Erythroblast (primary cell): Measurements from ENCODE around the gene PAEP.

ENCODE experiments used
- GATA1 ChIP-seq: IDR thresholded peaks from 2 replicates; pipeline ENCODE4 v1.6.1; 2011; ENCODE audit warnings: low read depth, mild to moderate bottlenecking, control low read depth, low read length, moderate library complexity
- POLR2A ChIP-seq: IDR thresholded peaks from 2 replicates; pipeline ENCODE4 v1.6.1; 2011; ENCODE audit warnings: mild to moderate bottlenecking, low read length

- TF ChIP-seq POLR2A (no peak), GATA1 (no peak)
These were observed 38.8 kb downstream of the PAEP start for GRCh38 chr9:135600296-135600817.
